IgD-negative memory B cell (primary cell): ENCODE data around the gene ARFRP1. TPM values are rescaled to one million over a fixed set of nuclear protein-coding genes. Genes with fewer than 3 reads are reported as not detected.

ENCODE experiments used
- polyA plus RNA-seq: library from polyadenylated mRNA; unstranded; fragments of 300-500 nt; fragmentation: Illumina TruSeq; gene quantifications from one replicate; pipeline ENCODE4 v1.2.3, GENCODE V29; 2021

The ARFRP1 gene
- polyA plus RNA-seq, 1 donor from 2014 or later, result 64.3 TPM

Other genes starting within 250 kb of the ARFRP1 start
- 0.29 TPM for gene KCNQ2, start 235.3 kb downstream of the ARFRP1 start, polyA plus RNA-seq
- gene EEF1A2, start 208.9 kb downstream of the ARFRP1 start, polyA plus RNA-seq, result not detected
- 198 TPM for gene PPDPF, start 187.2 kb downstream of the ARFRP1 start, polyA plus RNA-seq
- gene PTK6, start 170.6 kb downstream of the ARFRP1 start, polyA plus RNA-seq, result 1.3 TPM
- 0.43 TPM for gene SRMS, start 160.2 kb downstream of the ARFRP1 start, polyA plus RNA-seq
- gene FNDC11, start 153.8 kb downstream of the ARFRP1 start, polyA plus RNA-seq, result 2.5 TPM
- 7.9 TPM for gene HELZ2, start 133.7 kb downstream of the ARFRP1 start, polyA plus RNA-seq
- 10.6 TPM for gene GMEB2, start 80.9 kb downstream of the ARFRP1 start, polyA plus RNA-seq
- 2.7 TPM for gene STMN3, start 54.6 kb downstream of the ARFRP1 start, polyA plus RNA-seq
- gene RTEL1, start 49.7 kb downstream of the ARFRP1 start, polyA plus RNA-seq, result 2.6 TPM
- not detected for gene TNFRSF6B, start 11.3 kb downstream of the ARFRP1 start, polyA plus RNA-seq
- 59.4 TPM for gene ZGPAT, start 63 bp upstream of the ARFRP1 start, polyA plus RNA-seq
- 81.2 TPM for gene LIME1, start 28.7 kb upstream of the ARFRP1 start, polyA plus RNA-seq
- 2.0 TPM for gene SLC2A4RG, start 31.8 kb upstream of the ARFRP1 start, polyA plus RNA-seq
- 0.04 TPM for gene ZBTB46, start 123.3 kb upstream of the ARFRP1 start, polyA plus RNA-seq
- gene ABHD16B, start 153.5 kb upstream of the ARFRP1 start, polyA plus RNA-seq, result 0.19 TPM
- 80.4 TPM for gene TPD52L2, start 157.3 kb upstream of the ARFRP1 start, polyA plus RNA-seq
- 5.2 TPM for gene DNAJC5, start 187.2 kb upstream of the ARFRP1 start, polyA plus RNA-seq
- 67.9 TPM for gene UCKL1, start 248.4 kb upstream of the ARFRP1 start, polyA plus RNA-seq